Measurements from ENCODE around the gene OR4K17.
"Not testable (repeated sequence)": the region's sequence is repeated elsewhere in the genome, so short reads cannot be mapped to it uniquely, and the experiment has no call there.

The OR4K17 gene

DNA sequence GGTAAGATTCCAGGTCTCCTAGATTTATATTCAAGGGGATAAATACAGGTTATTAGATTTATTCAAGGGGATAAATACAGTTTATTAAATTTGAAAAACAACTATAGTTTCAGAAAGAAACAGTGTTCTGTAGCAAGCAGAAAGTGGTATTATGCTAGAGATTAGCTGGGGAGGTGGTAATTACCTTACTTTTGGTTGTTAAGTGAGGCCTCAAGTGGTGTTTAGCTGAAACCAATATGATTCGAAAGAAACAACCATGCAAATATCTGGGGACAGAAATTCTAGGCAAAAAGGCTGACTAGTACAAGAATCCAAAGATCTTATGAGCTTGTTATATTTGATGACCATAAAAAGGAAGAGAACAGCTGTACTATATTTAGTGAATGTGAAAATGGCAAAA lies 34.3 kb downstream of the OR4K17 start:
- Histone ChIP-seq H3K27me3 (no peaks in the 10 kb centered on the region), H3K9ac (no peak overlapping the region), H3K9me3 (replicated peaks in 1 of 11) (no peaks in the 10 kb centered on the region), H3K4me3 (no peak overlapping the region), H3K4me2 (peak overlapping the region in 3 of 11 experiments; percentile 60 to 82 (median 74); a peak in 4 of 22 replicates), H3K36me3 (no peaks in the 10 kb centered on the region), H4K20me1 (no peaks in the 10 kb centered on the region), H3K27ac (peak overlapping the region in 1 of 11 experiments; percentile 17; a peak in 1 of 22 replicates), H3K4me1 (peaks cover 0 to 18% (median 0%) of the 10 kb centered on the region in 10 experiments; a peak in 6 of 20 replicates)
- no peak for TF ChIP-seq Cebpa-rat (IDR thresholded peaks at IDR 0.05)

- Histone ChIP-seq H3K27me3 (no peaks in the 10 kb centered on the region), H3K4me1 (no peaks in the 10 kb centered on the region), H3K36me3 (no peaks in the 10 kb centered on the region; a peak in 2 of 22 replicates), H3K27ac (no peak overlapping the region), H4K20me1 (no peaks in the 10 kb centered on the region), H3K4me3 (no peak overlapping the region), H3K9me3 (replicated peaks in 1 of 11) (peaks cover 22 to 36% (median 26%) of the 10 kb centered on the region in 11 experiments), H3K9ac (no peak overlapping the region), H3K4me2 (no peak overlapping the region)
- no peak for TF ChIP-seq Cebpa-rat (IDR thresholded peaks at IDR 0.05)
These were observed 53.9 kb downstream of the OR4K17 start for GRCh38 chr14:20164462-20164861.

GRCh38 chr14:20167091-20167490 lies 56.6 kb downstream of the OR4K17 start:
- TF ChIP-seq Cebpa-rat (IDR thresholded peaks at IDR 0.05) = no peak
- H4K20me1 ChIP-seq = no peaks in the 10 kb centered on the region
- H3K4me3 ChIP-seq = no peak overlapping the region
- peaks cover 22 to 35% (median 26%) of the 10 kb centered on the region in 11 experiments for H3K9me3 ChIP-seq (replicated peaks in 1 of 11)
- no peaks in the 10 kb centered on the region for H3K27me3 ChIP-seq
- no peak overlapping the region for H3K4me2 ChIP-seq
- no peaks in the 10 kb centered on the region; a peak in 2 of 22 replicates for H3K36me3 ChIP-seq
- peaks cover 0 to 4% (median 0%) of the 10 kb centered on the region in 10 experiments; a peak in 1 of 20 replicates for H3K4me1 ChIP-seq
- H3K9ac ChIP-seq = no peak overlapping the region
- H3K27ac ChIP-seq = no peak overlapping the region

DNA sequence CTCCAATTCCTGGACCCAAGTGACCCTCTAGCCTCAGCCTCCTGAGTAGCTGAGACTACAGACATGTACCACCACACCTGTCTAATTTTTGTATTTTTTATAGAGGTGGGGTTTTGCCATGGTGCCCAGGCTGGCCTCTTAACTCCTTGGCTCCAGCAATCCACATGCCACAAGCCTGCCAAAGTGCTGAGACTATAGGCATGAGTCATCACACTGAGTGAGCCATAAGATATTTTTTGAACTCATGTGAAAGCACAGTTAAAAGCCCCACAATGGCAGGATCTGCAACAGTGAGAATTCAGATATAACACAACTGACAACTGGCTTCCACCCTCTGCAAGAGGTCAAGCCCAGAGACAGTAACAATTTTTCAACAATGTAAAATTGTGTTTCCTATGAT lies 59.3 kb downstream of the OR4K17 start:
- not testable (repeated sequence) for H3K36me3 ChIP-seq, H3K9ac ChIP-seq, H3K27ac ChIP-seq, H4K20me1 ChIP-seq, H3K27me3 ChIP-seq, H3K4me1 ChIP-seq, H3K4me3 ChIP-seq, H3K4me2 ChIP-seq
- peaks cover 6 to 13% (median 10%) of the 10 kb centered on the region in 11 experiments for H3K9me3 ChIP-seq (replicated peaks in 1 of 11)

All from BLaER1 treated with 17β-estradiol and CSF1 and Interleukin-3, amounts not matched to agents 10 nM and 100 nM (cell line).